SU-DHL-6 (cell line): ENCODE data around the gene PBX2.

Source experiments
- EZH2phosphoT487 ChIP-seq: fragments of 200-600 bp; sonication (generic), shearing (Covaris generic); conservative IDR thresholded peaks from 2 replicates; pipeline ENCODE4 v1.6.1; 2018; ENCODE audit warnings: mild to moderate bottlenecking, antibody characterized with exemption, low read length, moderate library complexity, mixed read lengths
- TF ChIP-seq, protein P1 (sequence below): fragments of 200-600 bp; sonication (generic); IDR thresholded peaks from one replicate; pipeline ENCODE4 v1.5.1; 2017; ENCODE audit warnings: antibody characterized with exemption, mild to moderate bottlenecking, low read length, moderate library complexity; ENCODE audit not compliant: insufficient read depth, poor library complexity, severe bottlenecking

DNA sequence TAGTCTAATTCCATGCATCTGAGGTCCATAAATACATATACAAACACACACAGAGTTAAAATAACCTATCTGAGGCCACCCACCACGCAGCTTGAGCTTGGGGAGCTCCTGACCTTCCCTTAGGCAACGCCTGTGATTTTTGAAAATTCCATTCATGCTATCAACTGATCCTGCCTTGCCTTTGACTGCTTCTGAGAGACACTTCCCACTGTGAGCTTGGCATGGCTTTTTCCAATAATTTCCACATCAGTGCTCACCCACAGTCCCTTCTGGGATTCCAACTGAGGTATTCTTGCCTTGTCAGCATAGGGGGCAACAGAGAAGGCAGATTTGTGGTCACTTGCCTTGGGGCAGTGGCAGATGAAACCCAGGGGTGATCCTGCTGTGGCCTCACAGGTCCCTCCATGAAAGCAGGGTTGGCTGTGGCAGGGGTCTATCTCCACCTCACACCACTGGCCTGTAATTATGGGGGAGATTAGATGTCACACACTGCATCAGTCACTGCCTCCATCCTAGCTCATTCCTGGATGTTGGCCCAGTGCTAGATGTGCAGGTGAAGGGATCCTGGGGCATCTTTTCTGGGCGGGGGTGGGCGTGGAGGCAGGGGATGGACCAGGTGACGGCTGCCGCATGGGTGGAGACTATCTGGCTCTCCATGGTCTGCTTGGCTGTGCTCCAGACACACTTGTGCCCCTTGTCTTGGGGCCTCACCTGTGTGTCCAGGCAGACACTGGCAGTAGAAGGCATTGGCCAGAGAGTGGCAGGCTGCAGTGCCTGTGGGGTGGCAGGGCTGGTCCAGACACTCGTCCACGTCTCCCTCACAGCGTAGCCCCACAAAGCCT lies 13.6 kb upstream of the PBX2 start:
- TF ChIP-seq, protein P1, sequence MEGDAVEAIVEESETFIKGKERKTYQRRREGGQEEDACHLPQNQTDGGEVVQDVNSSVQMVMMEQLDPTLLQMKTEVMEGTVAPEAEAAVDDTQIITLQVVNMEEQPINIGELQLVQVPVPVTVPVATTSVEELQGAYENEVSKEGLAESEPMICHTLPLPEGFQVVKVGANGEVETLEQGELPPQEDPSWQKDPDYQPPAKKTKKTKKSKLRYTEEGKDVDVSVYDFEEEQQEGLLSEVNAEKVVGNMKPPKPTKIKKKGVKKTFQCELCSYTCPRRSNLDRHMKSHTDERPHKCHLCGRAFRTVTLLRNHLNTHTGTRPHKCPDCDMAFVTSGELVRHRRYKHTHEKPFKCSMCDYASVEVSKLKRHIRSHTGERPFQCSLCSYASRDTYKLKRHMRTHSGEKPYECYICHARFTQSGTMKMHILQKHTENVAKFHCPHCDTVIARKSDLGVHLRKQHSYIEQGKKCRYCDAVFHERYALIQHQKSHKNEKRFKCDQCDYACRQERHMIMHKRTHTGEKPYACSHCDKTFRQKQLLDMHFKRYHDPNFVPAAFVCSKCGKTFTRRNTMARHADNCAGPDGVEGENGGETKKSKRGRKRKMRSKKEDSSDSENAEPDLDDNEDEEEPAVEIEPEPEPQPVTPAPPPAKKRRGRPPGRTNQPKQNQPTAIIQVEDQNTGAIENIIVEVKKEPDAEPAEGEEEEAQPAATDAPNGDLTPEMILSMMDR, result no peak
- no peak for TF ChIP-seq EZH2phosphoT487
